Measurements from ENCODE around the gene TTC27.

DNA sequence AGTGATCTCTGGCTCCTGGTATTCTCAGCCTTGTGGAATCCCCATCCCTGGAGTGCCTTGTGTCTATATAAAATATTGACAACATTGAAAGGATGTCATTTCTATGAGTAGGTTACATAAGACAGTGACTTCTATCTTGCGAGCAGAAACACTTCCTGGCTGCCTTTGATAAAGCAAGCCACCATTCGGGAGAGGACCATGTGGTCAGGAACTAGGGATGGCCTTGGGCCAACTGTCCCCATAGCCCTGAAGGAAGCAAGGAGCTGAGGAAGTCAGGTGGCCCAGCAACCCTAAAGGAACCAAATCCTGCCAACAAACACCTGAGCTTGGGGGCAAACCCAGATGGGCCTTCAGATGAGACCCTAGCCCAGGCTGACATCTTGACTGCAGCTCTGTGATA, 205.9 kb downstream of the TTC27 start:
- TF ChIP-seq CTCF (IDR thresholded peaks at IDR 0.05) (no peak), POLR2A (IDR thresholded peaks at IDR 0.05) (no peak)

Data from lower leg skin (tissue), 3 donors.